ENCODE measurements around the gene DSG4. TPM values are rescaled to one million over a fixed set of nuclear protein-coding genes. Genes with fewer than 3 reads are reported as not detected.

The DSG4 gene
- total RNA-seq, 1 experiment from 2014 or later: not detected

- Histone ChIP-seq H3K36me3 (ENCODE audit: insufficient read depth, low read length, poor library complexity, severe bottlenecking) (no peaks in the 10 kb centered on the region), H3K4me1 (ENCODE audit: insufficient read depth, low read length, poor library complexity, severe bottlenecking) (no peaks in the 10 kb centered on the region), H3K4me3 (ENCODE audit: low read depth, low read length, poor library complexity, severe bottlenecking) (no peak overlapping the region), H3K27me3 (replicated peaks; ENCODE audit: insufficient read depth, low read depth, low read length, poor library complexity) (peaks cover 6% of the 10 kb centered on the region), H3K27ac (ENCODE audit: low read depth, low read length, poor library complexity, severe bottlenecking) (no peak overlapping the region), H3K9me3 (ENCODE audit: low read depth, low read length, poor library complexity, severe bottlenecking) (no peaks in the 10 kb centered on the region)
- no peak for TF ChIP-seq CTCF (conservative IDR thresholded peaks at IDR 0.05; ENCODE audit: low read depth, low read length)
- TF ChIP-seq EZH2 (IDR thresholded peaks at IDR 0.05; ENCODE audit: borderline replicate concordance, low read depth, low read length, poor library complexity, severe bottlenecking): no peak
- no peak for DNase-seq (ENCODE audit: low spot score)
- intact Hi-C loops (cut with micrococcal nuclease; ENCODE audit: unreplicated experiment): loop anchor here (10.0 kb wide), 1 partner anchor 297 kb away; no protein-coding TSS in a partner anchor
- ChIA-PET CTCF (no interaction called here), POLR2A (ENCODE audit: low non-redundant PET) (no interaction called here)
- BruUV-seq (replicated peaks): no TSS peak
Observed at GRCh38 chr18:31428211-31428610, 51.6 kb downstream of the DSG4 start.

GRCh38 chr18:31429623-31430022 is 53.0 kb downstream of the DSG4 start:
- H3K27me3 ChIP-seq (replicated peaks; ENCODE audit: insufficient read depth, low read depth, low read length, poor library complexity): peaks cover 6% of the 10 kb centered on the region
- no peaks in the 10 kb centered on the region for H3K4me1 ChIP-seq (ENCODE audit: insufficient read depth, low read length, poor library complexity, severe bottlenecking)
- DNase-seq (ENCODE audit: low spot score): no peak
- H3K27ac ChIP-seq (ENCODE audit: low read depth, low read length, poor library complexity, severe bottlenecking): no peak overlapping the region
- H3K9me3 ChIP-seq (ENCODE audit: low read depth, low read length, poor library complexity, severe bottlenecking): no peaks in the 10 kb centered on the region
- BruUV-seq (replicated peaks): no TSS peak
- no peaks in the 10 kb centered on the region for H3K36me3 ChIP-seq (ENCODE audit: insufficient read depth, low read length, poor library complexity, severe bottlenecking)
- POLR2A ChIA-PET (ENCODE audit: low non-redundant PET): no interaction called here
- intact Hi-C loops (cut with micrococcal nuclease; ENCODE audit: unreplicated experiment): loop anchor here (10.0 kb wide), 1 partner anchor 295 kb away; no protein-coding TSS in a partner anchor
- CTCF ChIA-PET: no interaction called here
- TF ChIP-seq CTCF (conservative IDR thresholded peaks at IDR 0.05; ENCODE audit: low read depth, low read length) (no peak), EZH2 (IDR thresholded peaks at IDR 0.05; ENCODE audit: borderline replicate concordance, low read depth, low read length, poor library complexity, severe bottlenecking) (no peak)
- no peak overlapping the region for H3K4me3 ChIP-seq (ENCODE audit: low read depth, low read length, poor library complexity, severe bottlenecking)

GRCh38 chr18:31430072-31430471 is 53.5 kb downstream of the DSG4 start:
- Histone ChIP-seq H3K9me3 (ENCODE audit: low read depth, low read length, poor library complexity, severe bottlenecking) (no peaks in the 10 kb centered on the region), H3K4me1 (ENCODE audit: insufficient read depth, low read length, poor library complexity, severe bottlenecking) (no peaks in the 10 kb centered on the region), H3K27ac (ENCODE audit: low read depth, low read length, poor library complexity, severe bottlenecking) (no peak overlapping the region), H3K27me3 (replicated peaks; ENCODE audit: insufficient read depth, low read depth, low read length, poor library complexity) (peaks cover 6% of the 10 kb centered on the region), H3K4me3 (ENCODE audit: low read depth, low read length, poor library complexity, severe bottlenecking) (no peak overlapping the region), H3K36me3 (ENCODE audit: insufficient read depth, low read length, poor library complexity, severe bottlenecking) (no peaks in the 10 kb centered on the region)
- BruUV-seq (replicated peaks): no TSS peak
- POLR2A ChIA-PET (ENCODE audit: low non-redundant PET): no interaction called here
- CTCF ChIA-PET: no interaction called here
- TF ChIP-seq CTCF (conservative IDR thresholded peaks at IDR 0.05; ENCODE audit: low read depth, low read length): no peak
- TF ChIP-seq EZH2 (IDR thresholded peaks at IDR 0.05; ENCODE audit: borderline replicate concordance, low read depth, low read length, poor library complexity, severe bottlenecking): no peak
- intact Hi-C loops (cut with micrococcal nuclease; ENCODE audit: unreplicated experiment): no loop called here
- DNase-seq (ENCODE audit: low spot score): no peak

Data from A673 (cell line).